C4-2B (cell line): ENCODE results near the gene HEATR3.

ENCODE experiments used
- ZFX ChIP-seq: fragments of 450-650 bp; IDR thresholded peaks from 2 replicates; pipeline ENCODE4 v1.6.1; 2017
- TF ChIP-seq, protein P1 (sequence below): fragments of 450-650 bp; conservative IDR thresholded peaks from 2 replicates; pipeline ENCODE4 v1.5.1; 2017; ENCODE audit warnings: mild to moderate bottlenecking

DNA sequence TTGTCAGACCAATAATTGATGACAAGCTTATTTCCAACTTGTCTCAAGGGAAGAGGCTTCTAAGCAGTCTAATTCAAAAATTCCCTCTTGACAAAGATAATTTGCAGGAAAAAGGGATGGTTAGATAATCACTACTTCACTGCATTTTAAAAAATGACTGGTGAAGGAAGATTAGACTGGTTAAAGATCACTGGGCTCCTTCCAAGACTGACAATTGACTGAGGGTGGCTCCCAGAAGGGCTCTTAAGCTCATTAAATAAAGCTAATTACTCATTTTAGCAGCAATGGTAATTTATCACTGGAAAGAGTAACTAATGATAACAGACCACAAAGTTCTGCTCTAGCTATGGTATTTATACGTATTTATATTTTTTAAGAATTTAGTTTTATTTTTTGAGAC, 4.4 kb upstream of the HEATR3 start:
- TF ChIP-seq, protein P1, sequence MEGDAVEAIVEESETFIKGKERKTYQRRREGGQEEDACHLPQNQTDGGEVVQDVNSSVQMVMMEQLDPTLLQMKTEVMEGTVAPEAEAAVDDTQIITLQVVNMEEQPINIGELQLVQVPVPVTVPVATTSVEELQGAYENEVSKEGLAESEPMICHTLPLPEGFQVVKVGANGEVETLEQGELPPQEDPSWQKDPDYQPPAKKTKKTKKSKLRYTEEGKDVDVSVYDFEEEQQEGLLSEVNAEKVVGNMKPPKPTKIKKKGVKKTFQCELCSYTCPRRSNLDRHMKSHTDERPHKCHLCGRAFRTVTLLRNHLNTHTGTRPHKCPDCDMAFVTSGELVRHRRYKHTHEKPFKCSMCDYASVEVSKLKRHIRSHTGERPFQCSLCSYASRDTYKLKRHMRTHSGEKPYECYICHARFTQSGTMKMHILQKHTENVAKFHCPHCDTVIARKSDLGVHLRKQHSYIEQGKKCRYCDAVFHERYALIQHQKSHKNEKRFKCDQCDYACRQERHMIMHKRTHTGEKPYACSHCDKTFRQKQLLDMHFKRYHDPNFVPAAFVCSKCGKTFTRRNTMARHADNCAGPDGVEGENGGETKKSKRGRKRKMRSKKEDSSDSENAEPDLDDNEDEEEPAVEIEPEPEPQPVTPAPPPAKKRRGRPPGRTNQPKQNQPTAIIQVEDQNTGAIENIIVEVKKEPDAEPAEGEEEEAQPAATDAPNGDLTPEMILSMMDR, result no peak
- TF ChIP-seq ZFX, result no peak
